Activated T-cell treated with anti-CD3 and anti-CD28 coated beads, Interleukin-2, amount 50 U/mL, for 24 hours (primary cell): ENCODE measurements around the gene IL1RAPL1.

Source experiments
- DNase-seq: peaks from one replicate; pipeline ENCODE4 v3.0.0-alpha.2; 2020
- H3K27ac Mint-ChIP-seq: 2 replicates; pipeline ENCODE4 v1.8.0; 2020; ENCODE audit warnings: mild to moderate bottlenecking, mixed read lengths
- H3K27me3 Mint-ChIP-seq: 2 replicates; pipeline ENCODE4 v1.8.0; 2020; ENCODE audit warnings: mixed read lengths
- H3K36me3 Mint-ChIP-seq: 2 replicates; pipeline ENCODE4 v1.8.0; 2020; ENCODE audit warnings: low read depth, mixed read lengths
- H3K4me1 Mint-ChIP-seq: 2 replicates; pipeline ENCODE4 v1.8.0; 2020; ENCODE audit warnings: low read depth, mixed read lengths
- H3K4me3 Mint-ChIP-seq: 2 replicates; pipeline ENCODE4 v1.8.0; 2020; ENCODE audit warnings: mild to moderate bottlenecking, moderate library complexity, mixed read lengths
- H3K9me3 Mint-ChIP-seq: 2 replicates; pipeline ENCODE4 v1.8.0; 2020; ENCODE audit warnings: mixed read lengths

The IL1RAPL1 gene

DNA sequence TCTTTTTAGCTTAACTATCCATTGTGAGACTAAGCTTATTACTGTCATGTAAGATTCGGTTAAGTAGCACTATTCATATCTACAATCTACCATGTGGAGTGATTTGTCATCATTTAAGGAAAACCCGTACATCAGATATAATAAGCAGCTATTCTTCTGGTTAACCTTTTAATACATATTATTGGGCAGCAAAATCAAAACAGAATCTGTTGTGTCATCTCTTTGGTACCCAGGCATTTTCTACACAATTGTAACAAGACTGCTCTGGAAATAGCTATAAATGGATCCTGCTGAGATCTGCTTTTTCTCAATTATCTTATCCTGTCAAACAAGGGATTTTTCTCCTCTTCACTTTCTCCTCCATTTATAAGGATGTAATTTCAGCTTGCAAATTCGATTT lies 1106.7 kb downstream of the IL1RAPL1 start:
- Mint-ChIP-seq H3K9me3 (no peaks in the 10 kb centered on the region), H3K27ac (no peak overlapping the region), H3K4me3 (no peak overlapping the region), H3K4me1 (no peaks in the 10 kb centered on the region), H3K36me3 (no peaks in the 10 kb centered on the region), H3K27me3 (no peaks in the 10 kb centered on the region)
- no peak for DNase-seq

DNA sequence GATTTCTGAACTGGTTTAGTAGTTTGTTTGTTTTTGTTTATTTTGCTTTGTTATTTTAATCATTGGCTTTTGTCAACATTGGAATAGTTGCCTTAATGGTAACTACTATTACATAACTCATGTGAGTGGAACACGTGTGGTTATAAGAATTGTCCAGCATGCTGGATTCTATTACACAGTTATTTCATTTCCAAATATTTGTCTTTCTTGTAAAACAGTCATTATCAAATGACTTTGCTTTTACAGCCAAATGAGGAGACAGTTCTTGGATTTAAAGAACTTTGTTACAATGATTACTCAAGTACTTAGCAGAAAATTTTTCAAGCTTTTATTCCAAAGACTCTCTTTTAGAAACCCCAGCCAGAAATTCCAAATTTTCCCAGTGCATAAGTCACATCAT lies 1112.0 kb downstream of the IL1RAPL1 start:
- DNase-seq, result no peak
- peaks cover 8% of the 10 kb centered on the region for H3K27me3 Mint-ChIP-seq
- no peak overlapping the region for H3K27ac Mint-ChIP-seq
- peaks cover 8% of the 10 kb centered on the region for H3K9me3 Mint-ChIP-seq
- H3K4me1 Mint-ChIP-seq, result no peaks in the 10 kb centered on the region
- no peaks in the 10 kb centered on the region for H3K36me3 Mint-ChIP-seq
- no peak overlapping the region for H3K4me3 Mint-ChIP-seq

DNA sequence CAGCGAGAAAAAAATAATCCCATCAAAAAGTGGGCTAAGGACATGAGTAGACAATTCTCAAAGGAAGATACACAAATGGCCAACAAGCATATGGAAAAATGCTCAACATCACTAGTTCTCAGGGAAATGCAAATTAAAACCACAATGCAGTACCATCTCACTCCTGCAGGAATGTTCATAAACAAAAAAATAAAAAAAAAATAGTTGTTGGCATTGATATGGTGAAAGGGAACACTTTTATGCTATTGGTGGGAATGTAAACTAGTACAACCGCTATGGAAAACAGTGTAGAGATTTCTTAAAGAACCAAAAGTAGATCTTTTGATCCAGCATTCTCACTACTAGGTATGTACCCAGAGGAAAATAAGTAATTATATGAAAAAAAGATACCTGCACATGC lies 1119.8 kb downstream of the IL1RAPL1 start:
- Mint-ChIP-seq H3K4me1 (no peaks in the 10 kb centered on the region), H3K4me3 (no peak overlapping the region), H3K27me3 (no peaks in the 10 kb centered on the region), H3K27ac (no peak overlapping the region), H3K36me3 (no peaks in the 10 kb centered on the region), H3K9me3 (peaks cover 14% of the 10 kb centered on the region)
- no peak for DNase-seq

DNA sequence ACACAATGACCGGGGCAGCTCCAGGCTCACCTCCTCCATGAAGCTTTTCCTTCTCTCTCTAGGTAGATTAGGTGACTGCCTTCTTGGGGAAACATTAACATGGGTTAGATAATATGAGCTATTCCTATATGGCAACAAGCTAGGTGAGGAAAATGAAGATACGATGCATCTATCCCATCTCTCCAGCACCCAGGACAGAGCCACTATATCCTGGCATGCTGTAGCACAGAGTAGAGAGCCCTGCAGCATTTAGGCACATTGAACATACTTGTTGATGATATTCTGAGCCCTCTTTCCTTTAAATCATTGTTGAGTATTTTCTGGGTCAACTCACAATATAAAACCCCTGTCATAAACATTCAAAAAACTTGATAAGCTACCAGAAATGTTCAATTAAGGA lies 1133.9 kb downstream of the IL1RAPL1 start:
- Mint-ChIP-seq H3K4me3 (no peak overlapping the region), H3K27me3 (peaks cover 3% of the 10 kb centered on the region), H3K9me3 (peaks cover 3% of the 10 kb centered on the region), H3K36me3 (no peaks in the 10 kb centered on the region), H3K4me1 (no peaks in the 10 kb centered on the region), H3K27ac (no peak overlapping the region)
- no peak for DNase-seq

DNA sequence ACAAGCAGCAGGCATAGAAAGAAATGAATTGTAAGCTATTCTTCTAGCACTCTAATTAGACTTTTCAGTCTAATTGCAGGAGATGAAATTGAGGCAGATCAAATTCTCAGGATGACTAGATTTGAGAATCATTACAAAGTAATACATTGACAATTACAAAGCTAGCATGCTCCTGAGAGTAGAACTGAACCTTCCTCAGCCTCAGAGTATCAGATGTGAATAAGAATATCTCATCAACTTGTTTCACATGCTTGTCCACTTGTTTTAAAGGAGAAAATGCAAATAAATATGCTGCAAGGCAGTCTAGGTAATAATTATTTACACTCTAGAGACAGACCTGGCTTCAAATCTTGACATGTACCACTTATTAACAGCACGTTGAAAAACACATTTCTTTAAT lies 1137.1 kb downstream of the IL1RAPL1 start:
- H3K4me3 Mint-ChIP-seq, result no peak overlapping the region
- no peak overlapping the region for H3K27ac Mint-ChIP-seq
- H3K27me3 Mint-ChIP-seq, result peaks cover 11% of the 10 kb centered on the region
- no peak for DNase-seq
- no peaks in the 10 kb centered on the region for H3K4me1 Mint-ChIP-seq
- no peaks in the 10 kb centered on the region for H3K36me3 Mint-ChIP-seq
- no peaks in the 10 kb centered on the region for H3K9me3 Mint-ChIP-seq

DNA sequence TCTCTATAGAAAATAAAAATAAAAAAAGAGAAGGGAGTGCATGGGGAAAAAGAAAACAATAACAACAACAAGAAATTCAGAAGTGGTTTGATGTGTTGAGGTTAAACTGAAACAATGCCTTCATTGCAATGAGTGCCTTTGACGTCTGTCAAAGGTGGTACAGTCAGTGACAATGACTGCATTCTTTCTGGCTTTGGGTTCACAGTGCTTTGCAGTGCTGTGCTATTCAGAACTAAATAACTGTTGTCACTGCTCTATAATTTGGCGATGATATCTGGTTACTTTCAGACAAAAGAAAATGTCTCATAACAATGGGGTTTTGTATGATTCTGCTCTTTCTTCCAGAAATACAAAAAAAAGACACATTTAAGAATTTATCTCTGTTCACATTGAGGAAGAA lies 1139.6 kb downstream of the IL1RAPL1 start:
- DNase-seq, result no peak
- Mint-ChIP-seq H3K4me3 (no peak overlapping the region), H3K9me3 (no peaks in the 10 kb centered on the region), H3K27ac (no peak overlapping the region), H3K36me3 (no peaks in the 10 kb centered on the region), H3K4me1 (no peaks in the 10 kb centered on the region), H3K27me3 (peaks cover 11% of the 10 kb centered on the region)

DNA sequence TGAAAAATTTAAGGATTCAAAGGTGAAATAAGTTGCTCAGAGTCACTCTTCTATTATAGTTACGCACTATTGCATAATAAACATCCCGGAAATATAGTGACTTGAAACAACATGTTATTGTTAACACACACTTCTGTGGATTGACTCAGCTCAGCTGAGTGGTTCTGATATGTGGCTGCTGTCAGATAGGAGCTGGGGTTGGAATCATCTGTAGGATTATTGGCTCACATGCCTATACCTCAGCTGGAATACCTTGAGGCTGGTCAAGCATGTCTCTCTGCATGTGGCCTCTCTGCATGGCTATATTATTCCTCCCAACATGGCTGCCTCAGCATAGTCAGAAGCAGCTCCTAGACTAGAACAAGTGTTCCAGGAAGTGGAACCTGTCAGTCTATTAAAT lies 1141.4 kb downstream of the IL1RAPL1 start:
- H3K36me3 Mint-ChIP-seq, result no peaks in the 10 kb centered on the region
- DNase-seq, result no peak

DNA sequence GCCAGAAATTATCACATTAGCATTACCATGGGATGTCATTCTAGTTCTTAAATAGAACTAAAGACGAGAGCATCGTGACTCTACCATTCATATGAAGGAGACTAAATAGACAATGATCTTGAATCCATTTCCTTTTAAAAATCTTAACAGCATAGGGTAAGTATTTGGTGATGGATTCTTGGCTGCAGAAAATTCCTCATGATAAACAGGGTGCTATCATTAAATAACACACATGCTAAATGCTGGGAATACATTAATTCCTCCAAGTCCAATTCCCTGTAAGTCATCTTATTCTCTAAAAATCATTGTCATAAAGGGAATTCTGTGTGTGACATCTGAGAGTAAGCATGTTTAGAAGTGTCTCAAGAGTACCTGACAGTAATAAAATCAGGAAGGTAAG lies 1157.7 kb downstream of the IL1RAPL1 start:
- Mint-ChIP-seq H3K4me3 (no peak overlapping the region), H3K27ac (no peak overlapping the region)

More for the DNA sequence above, 1141.4 kb downstream of the IL1RAPL1 start:
- Mint-ChIP-seq H3K9me3 (no peaks in the 10 kb centered on the region), H3K27ac (no peak overlapping the region), H3K4me3 (no peak overlapping the region), H3K27me3 (peaks cover 11% of the 10 kb centered on the region), H3K4me1 (no peaks in the 10 kb centered on the region)

DNA sequence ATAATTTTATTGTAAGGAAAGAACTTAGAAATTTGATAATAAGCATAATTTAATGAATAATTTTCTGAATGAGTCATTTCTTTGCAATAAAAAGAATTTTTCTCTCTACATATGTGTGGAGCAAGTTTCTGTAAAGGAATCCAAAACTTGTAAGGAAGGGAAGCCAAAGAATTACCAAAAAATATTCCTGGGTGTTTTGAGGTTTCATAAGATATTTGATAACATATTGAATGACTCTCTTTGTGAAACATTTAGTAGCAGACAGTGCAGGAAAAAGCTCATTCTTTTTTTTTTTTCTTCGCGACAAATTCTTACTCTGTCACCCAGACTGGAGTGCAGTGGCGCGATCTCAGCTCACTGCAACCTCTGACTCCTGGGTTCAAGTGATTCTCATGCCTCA lies 1159.1 kb downstream of the IL1RAPL1 start:
- H3K9me3 Mint-ChIP-seq, result no peaks in the 10 kb centered on the region
- DNase-seq, result no peak
- no peaks in the 10 kb centered on the region for H3K4me1 Mint-ChIP-seq
- no peak overlapping the region for H3K4me3 Mint-ChIP-seq
- H3K27me3 Mint-ChIP-seq, result no peaks in the 10 kb centered on the region
- H3K27ac Mint-ChIP-seq, result no peak overlapping the region
- no peaks in the 10 kb centered on the region for H3K36me3 Mint-ChIP-seq

More for the DNA sequence above, 1157.7 kb downstream of the IL1RAPL1 start:
- H3K4me1 Mint-ChIP-seq, result no peaks in the 10 kb centered on the region
- no peaks in the 10 kb centered on the region for H3K27me3 Mint-ChIP-seq
- H3K9me3 Mint-ChIP-seq, result no peaks in the 10 kb centered on the region
- H3K36me3 Mint-ChIP-seq, result no peaks in the 10 kb centered on the region
- DNase-seq, result no peak

DNA sequence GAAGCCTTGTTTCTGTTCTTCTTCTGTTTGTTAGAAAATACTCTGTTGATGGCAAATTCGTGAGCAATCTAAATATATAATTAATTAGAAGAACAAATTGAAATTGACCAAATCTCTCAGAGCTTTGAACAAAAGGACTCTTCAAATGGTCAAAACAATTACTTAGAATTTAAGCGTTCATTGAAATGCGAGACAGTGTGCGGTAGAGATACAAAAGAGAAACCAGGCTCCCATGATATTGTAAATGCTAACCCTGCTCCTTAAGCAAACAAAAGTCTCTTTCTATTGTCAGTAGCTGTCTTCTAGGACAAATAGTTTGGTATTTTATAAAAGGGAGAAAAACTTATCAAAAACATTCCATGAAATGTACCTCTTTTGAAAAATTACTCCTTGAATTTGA lies 1174.8 kb downstream of the IL1RAPL1 start:
- Mint-ChIP-seq H3K27me3 (peaks cover 5% of the 10 kb centered on the region), H3K27ac (no peak overlapping the region), H3K9me3 (no peaks in the 10 kb centered on the region), H3K36me3 (no peaks in the 10 kb centered on the region), H3K4me3 (no peak overlapping the region), H3K4me1 (no peaks in the 10 kb centered on the region)
- no peak for DNase-seq

DNA sequence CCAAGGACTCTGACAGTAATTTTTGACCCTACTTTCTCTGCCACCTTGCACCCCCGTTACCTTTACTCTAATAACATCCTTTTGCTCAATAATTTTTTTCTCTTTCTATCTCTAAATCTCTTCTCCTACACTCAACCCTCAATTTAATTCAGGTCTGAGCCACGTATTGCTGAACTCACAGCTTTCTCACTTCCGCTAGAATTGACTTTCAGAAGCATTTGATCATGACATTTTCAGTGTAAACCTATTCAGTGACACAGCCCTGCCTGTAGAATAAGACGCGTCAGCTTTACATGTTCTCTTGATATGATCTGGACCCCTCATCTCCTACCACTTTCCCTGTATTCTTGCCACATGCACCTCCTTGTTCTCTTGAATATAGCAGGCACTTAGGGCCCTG lies 1188.6 kb downstream of the IL1RAPL1 start:
- H3K27ac Mint-ChIP-seq, result no peak overlapping the region
- H3K4me1 Mint-ChIP-seq, result no peaks in the 10 kb centered on the region
- no peaks in the 10 kb centered on the region for H3K36me3 Mint-ChIP-seq
- no peaks in the 10 kb centered on the region for H3K9me3 Mint-ChIP-seq
- H3K27me3 Mint-ChIP-seq, result peaks cover 6% of the 10 kb centered on the region
- DNase-seq, result no peak
- H3K4me3 Mint-ChIP-seq, result no peak overlapping the region

DNA sequence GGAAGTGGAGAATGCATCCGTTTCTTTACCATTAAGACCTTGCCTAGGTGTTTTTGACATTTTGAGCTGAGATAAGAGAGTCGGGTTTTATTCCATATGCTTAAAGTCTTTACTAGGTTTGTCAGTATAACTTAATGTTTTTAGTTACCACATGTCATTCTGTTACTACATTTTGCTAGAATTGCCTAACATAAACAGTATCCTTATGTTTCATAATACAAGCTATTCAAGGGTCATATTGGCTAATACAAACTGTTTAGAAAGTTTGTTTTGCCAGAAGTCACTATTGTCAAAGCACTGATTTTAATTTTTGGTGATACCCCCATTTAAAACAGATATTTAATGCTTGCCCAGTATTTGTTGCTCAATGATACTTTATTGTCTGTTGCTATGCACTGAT lies 1200.4 kb downstream of the IL1RAPL1 start:
- no peaks in the 10 kb centered on the region for H3K9me3 Mint-ChIP-seq
- no peak overlapping the region for H3K4me3 Mint-ChIP-seq
- H3K4me1 Mint-ChIP-seq, result no peaks in the 10 kb centered on the region
- DNase-seq, result no peak
- H3K27ac Mint-ChIP-seq, result no peak overlapping the region
- H3K36me3 Mint-ChIP-seq, result no peaks in the 10 kb centered on the region
- H3K27me3 Mint-ChIP-seq, result peaks cover 15% of the 10 kb centered on the region

DNA sequence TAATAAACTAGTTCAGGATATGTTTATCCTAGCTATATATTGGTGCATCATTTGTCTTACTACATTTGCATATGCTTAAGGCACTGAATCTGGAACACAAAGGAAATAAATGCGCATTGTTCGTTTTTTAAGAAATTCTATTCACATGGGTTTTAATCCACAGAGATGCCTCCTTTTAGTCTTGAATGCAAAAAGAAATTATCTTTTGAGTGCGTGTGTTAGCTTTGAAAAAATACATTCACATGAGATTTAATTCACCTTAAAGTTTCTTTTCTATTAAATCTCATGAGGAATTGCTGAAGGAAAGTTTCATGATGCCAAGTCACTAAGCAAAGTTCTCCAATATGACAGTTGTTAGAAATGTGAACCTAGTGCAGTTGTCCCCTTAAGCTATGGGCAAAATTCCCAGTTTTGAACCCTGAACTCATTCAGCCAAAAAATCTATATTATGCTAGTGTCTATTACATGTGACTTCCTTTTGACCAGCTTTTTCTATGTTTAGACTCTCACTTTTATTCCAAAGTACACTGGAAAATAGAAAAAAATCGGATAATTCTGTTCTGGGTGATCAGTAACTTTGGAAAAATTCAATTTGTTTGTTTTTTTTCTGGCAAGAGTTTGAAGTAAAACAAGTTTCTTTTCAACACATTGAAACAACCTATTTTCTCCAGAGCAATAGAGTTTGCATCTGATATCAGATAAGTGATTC lies 1201.9 kb downstream of the IL1RAPL1 start:
- no peak overlapping the region for H3K27ac Mint-ChIP-seq
- no peaks in the 10 kb centered on the region for H3K36me3 Mint-ChIP-seq
- H3K4me3 Mint-ChIP-seq, result no peak overlapping the region
- H3K9me3 Mint-ChIP-seq, result no peaks in the 10 kb centered on the region
- no peaks in the 10 kb centered on the region for H3K4me1 Mint-ChIP-seq
- H3K27me3 Mint-ChIP-seq, result peaks cover 9% of the 10 kb centered on the region
- no peak for DNase-seq

DNA sequence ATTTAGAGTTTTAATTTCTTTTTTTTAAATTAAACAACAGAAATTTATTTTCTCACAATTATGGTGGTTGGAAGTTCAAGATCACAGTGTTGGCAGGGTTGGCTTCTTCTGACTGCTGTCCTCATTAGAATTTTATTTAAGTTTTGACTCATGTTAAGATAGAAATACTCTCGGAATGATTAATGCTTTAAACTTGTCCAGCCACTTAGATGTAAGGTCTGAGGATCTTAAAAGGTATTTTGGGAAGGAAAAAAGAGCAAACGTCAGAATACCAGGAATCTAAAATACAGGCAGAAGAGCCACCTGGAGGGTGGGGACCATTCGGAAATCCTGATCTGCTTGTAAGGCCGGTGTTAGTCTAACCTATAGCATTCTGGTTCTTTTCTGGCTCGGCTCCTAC lies 1205.1 kb downstream of the IL1RAPL1 start:
- no peaks in the 10 kb centered on the region for H3K4me1 Mint-ChIP-seq
- H3K36me3 Mint-ChIP-seq, result no peaks in the 10 kb centered on the region
- no peak overlapping the region for H3K27ac Mint-ChIP-seq
- DNase-seq, result no peak
- no peaks in the 10 kb centered on the region for H3K9me3 Mint-ChIP-seq
- H3K4me3 Mint-ChIP-seq, result no peak overlapping the region
- peaks cover 20% of the 10 kb centered on the region for H3K27me3 Mint-ChIP-seq

DNA sequence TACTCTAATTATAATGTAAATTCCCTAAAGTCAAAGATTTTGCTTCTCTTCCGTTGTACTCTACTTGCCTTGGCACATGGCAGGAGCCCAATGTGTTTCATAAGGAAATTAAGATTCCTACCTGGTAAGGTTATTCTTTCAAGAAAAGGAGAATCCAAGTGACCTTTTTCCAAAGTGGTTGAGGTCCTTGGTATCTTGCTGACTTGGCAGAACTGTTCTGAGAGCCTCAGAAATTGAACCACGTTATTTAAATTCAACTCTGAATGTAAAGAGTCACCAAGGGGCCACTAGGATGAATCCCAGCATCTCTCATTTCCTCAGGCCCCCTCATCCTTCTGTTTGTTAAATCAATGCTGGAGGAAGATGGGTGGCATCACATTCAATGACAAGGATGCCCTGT lies 1209.9 kb downstream of the IL1RAPL1 start:
- Mint-ChIP-seq H3K4me1 (no peaks in the 10 kb centered on the region), H3K4me3 (no peak overlapping the region), H3K9me3 (no peaks in the 10 kb centered on the region), H3K27ac (no peak overlapping the region), H3K36me3 (no peaks in the 10 kb centered on the region), H3K27me3 (peaks cover 15% of the 10 kb centered on the region)
- no peak for DNase-seq

DNA sequence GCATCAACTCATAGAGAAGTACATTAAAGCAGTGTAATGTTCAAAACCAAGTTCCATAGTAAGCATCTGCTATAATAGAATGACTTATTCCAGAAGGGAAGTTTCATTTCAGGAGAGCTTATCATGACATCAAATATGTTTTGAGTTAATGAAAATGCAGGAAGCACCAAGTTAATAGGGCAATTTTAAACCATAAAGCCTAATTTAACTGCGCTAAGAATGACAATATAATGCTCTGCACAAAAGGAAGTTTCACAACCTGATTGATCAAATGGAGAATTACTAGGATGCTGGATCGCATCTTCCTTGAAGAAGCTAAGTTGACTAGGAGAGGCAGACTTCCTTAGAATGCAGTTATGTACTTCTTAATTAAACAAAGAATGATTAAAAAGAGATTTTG lies 1211.2 kb downstream of the IL1RAPL1 start:
- Mint-ChIP-seq H3K27me3 (peaks cover 15% of the 10 kb centered on the region), H3K36me3 (no peaks in the 10 kb centered on the region), H3K4me3 (no peak overlapping the region), H3K9me3 (no peaks in the 10 kb centered on the region), H3K27ac (no peak overlapping the region), H3K4me1 (no peaks in the 10 kb centered on the region)
- no peak for DNase-seq
